ENCODE results near the gene DLG2. TPM values are rescaled to one million over a fixed set of nuclear protein-coding genes. Genes with fewer than 3 reads are reported as not detected.
"Not testable (repeated sequence)": the region's sequence is repeated elsewhere in the genome, so short reads cannot be mapped to it uniquely, and the experiment has no call there.

The DLG2 gene
- total RNA-seq, 1 experiment from 2014 or later = 2.7 TPM

DNA sequence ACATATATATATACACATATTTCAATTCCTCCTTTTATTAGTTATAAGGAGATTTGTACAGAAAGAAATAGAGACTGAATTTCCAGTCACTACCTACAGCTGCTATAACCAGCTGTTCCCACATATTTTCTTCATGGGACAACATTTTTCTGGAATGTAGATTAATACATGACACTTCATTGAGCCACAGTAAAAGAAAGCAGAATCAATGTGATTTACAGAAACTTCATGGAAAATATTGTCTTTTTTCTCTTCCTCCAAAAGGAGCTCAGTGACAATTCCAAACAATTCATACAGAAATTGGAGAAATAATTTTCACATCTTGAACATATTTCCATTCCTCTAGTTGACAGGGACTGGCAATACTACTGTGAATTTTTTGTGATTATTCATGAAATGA is 249.2 kb downstream of the DLG2 start:
- no peaks in the 10 kb centered on the region for H3K9me3 ChIP-seq (ENCODE audit: low read length)
- no peaks in the 10 kb centered on the region for H3K36me3 ChIP-seq (ENCODE audit: insufficient read depth, low read length)
- H3K4me3 ChIP-seq (ENCODE audit: low read length) = no peak overlapping the region
- H3K27ac ChIP-seq (ENCODE audit: low read length) = no peak overlapping the region
- no peak overlapping the region for H2AFZ ChIP-seq (ENCODE audit: low read length)
- H3K9ac ChIP-seq (ENCODE audit: low read length) = no peak overlapping the region
- no peaks in the 10 kb centered on the region for H3K9me2 ChIP-seq (replicated peaks; ENCODE audit: insufficient read depth, low read length)
- H3K79me2 ChIP-seq (ENCODE audit: low read length) = no peaks in the 10 kb centered on the region
- H3K27me3 ChIP-seq (ENCODE audit: low read length) = no peaks in the 10 kb centered on the region
- no peaks in the 10 kb centered on the region for H4K20me1 ChIP-seq (ENCODE audit: insufficient read depth, low read depth, low read length)
- no peak for DNase-seq
- H3K4me1 ChIP-seq (ENCODE audit: low read length) = no peaks in the 10 kb centered on the region
- H3K4me2 ChIP-seq (ENCODE audit: low read depth, low read length, poor library complexity, severe bottlenecking) = no peak overlapping the region

DNA sequence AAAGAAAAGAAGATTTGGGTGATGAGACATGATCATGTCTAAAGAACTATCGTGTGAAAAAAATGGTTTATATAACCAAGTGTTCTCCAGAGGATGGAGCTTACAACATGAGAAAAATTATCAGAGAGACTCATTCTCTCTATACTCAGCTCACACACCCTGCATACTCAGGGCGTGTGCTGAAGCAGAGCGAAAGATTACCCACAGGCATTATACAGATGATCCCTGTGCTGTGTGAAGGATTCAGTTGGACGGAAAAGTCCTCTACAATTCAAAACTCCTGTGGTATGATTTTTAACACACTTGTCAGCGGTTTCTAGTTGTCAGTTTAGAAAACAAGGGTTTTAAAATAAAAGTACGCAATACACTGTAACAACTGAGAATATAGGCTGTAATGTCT is 267.3 kb downstream of the DLG2 start:
- H3K27me3 ChIP-seq (ENCODE audit: low read length) = no peaks in the 10 kb centered on the region
- H3K4me1 ChIP-seq (ENCODE audit: low read length) = no peaks in the 10 kb centered on the region
- H3K9me3 ChIP-seq (ENCODE audit: low read length) = no peaks in the 10 kb centered on the region
- H4K20me1 ChIP-seq (ENCODE audit: insufficient read depth, low read depth, low read length) = no peaks in the 10 kb centered on the region
- DNase-seq = no peak
- H3K36me3 ChIP-seq (ENCODE audit: insufficient read depth, low read length) = no peaks in the 10 kb centered on the region
- no peak overlapping the region for H3K27ac ChIP-seq (ENCODE audit: low read length)
- no peak overlapping the region for H2AFZ ChIP-seq (ENCODE audit: low read length)
- no peaks in the 10 kb centered on the region for H3K79me2 ChIP-seq (ENCODE audit: low read length)
- no peak overlapping the region for H3K4me3 ChIP-seq (ENCODE audit: low read length)
- H3K4me2 ChIP-seq (ENCODE audit: low read depth, low read length, poor library complexity, severe bottlenecking) = no peak overlapping the region
- H3K9me2 ChIP-seq (replicated peaks; ENCODE audit: insufficient read depth, low read length) = no peaks in the 10 kb centered on the region
- H3K9ac ChIP-seq (ENCODE audit: low read length) = no peak overlapping the region

DNA sequence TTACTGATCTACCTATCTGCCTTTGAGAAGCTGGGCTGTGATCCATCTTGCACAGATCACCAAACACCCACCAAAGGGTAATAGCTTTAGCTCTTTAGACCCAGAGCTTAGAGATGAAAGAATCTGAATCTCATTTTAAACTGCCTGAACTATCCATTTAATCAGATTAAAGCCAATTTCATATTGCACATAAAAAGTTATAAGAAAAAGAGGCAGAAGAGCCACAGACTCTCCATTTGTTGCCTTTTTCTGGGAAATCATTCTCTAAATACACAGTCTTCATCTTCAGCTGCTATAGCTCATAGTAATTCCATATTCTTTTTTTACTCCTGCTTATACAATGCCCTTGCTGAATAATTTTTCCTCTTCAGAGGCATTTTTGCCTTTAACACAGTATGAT is 271.2 kb downstream of the DLG2 start:
- H3K27ac ChIP-seq (ENCODE audit: low read length) = no peak overlapping the region
- H3K9me2 ChIP-seq (replicated peaks; ENCODE audit: insufficient read depth, low read length) = no peaks in the 10 kb centered on the region
- no peaks in the 10 kb centered on the region for H3K9me3 ChIP-seq (ENCODE audit: low read length)
- H3K36me3 ChIP-seq (ENCODE audit: insufficient read depth, low read length) = no peaks in the 10 kb centered on the region
- H3K79me2 ChIP-seq (ENCODE audit: low read length) = no peaks in the 10 kb centered on the region
- H3K9ac ChIP-seq (ENCODE audit: low read length) = no peak overlapping the region
- no peak for DNase-seq
- no peak overlapping the region for H2AFZ ChIP-seq (ENCODE audit: low read length)
- no peak overlapping the region for H3K4me3 ChIP-seq (ENCODE audit: low read length)
- no peaks in the 10 kb centered on the region for H4K20me1 ChIP-seq (ENCODE audit: insufficient read depth, low read depth, low read length)
- no peaks in the 10 kb centered on the region for H3K27me3 ChIP-seq (ENCODE audit: low read length)
- H3K4me1 ChIP-seq (ENCODE audit: low read length) = no peaks in the 10 kb centered on the region
- H3K4me2 ChIP-seq (ENCODE audit: low read depth, low read length, poor library complexity, severe bottlenecking) = no peak overlapping the region

DNA sequence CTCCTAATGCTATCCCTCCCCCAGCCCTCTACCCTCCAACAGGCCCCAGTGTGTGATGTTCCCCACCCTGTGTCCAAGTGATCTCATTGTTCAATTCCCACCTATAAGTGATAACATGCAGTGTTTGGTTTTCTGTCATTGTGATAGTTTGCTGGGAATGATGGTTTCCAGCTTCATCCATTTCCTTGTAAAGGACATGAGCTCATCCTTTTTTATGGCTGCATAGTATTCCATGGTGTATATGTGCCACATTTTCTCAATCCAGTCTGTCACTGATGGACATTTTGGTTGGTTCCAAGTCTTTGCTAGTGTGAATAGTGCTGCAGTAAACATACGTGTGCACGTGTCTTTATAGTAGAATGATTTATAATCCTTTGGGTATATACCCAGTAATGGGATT is 277.6 kb downstream of the DLG2 start:
- not testable (repeated sequence) for H3K4me3 ChIP-seq (ENCODE audit: low read length); H3K36me3 ChIP-seq (ENCODE audit: insufficient read depth, low read length); H3K27me3 ChIP-seq (ENCODE audit: low read length); DNase-seq; H3K9me2 ChIP-seq (replicated peaks; ENCODE audit: insufficient read depth, low read length); H3K4me1 ChIP-seq (ENCODE audit: low read length); H2AFZ ChIP-seq (ENCODE audit: low read length); H3K27ac ChIP-seq (ENCODE audit: low read length); H3K9me3 ChIP-seq (ENCODE audit: low read length); H3K79me2 ChIP-seq (ENCODE audit: low read length); H3K9ac ChIP-seq (ENCODE audit: low read length); H4K20me1 ChIP-seq (ENCODE audit: insufficient read depth, low read depth, low read length); H3K4me2 ChIP-seq (ENCODE audit: low read depth, low read length, poor library complexity, severe bottlenecking)

DNA sequence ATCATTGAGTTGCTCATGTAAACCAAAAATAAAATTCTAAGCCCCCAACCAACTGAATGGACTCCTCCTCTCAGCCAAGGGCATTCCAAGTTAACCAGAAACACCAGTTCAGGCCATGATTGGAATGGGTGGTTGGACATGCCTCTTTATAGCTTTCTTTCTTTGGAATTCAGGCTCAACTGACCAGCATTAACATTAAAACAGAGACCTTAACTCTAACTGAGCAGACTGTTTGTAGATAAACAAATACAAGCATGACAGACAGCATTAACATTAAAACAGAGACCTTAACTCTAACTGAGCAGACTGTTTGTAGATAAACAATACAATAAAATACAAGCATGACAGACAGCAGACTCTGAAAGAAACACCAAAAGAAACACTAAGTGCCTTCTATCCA is 278.2 kb downstream of the DLG2 start:
- no peak overlapping the region for H3K4me3 ChIP-seq (ENCODE audit: low read length)
- H3K9ac ChIP-seq (ENCODE audit: low read length) = no peak overlapping the region
- H3K27ac ChIP-seq (ENCODE audit: low read length) = no peak overlapping the region
- H3K27me3 ChIP-seq (ENCODE audit: low read length) = peaks cover 3% of the 10 kb centered on the region; the same call in 1 of the 2 replicates
- no peaks in the 10 kb centered on the region for H3K79me2 ChIP-seq (ENCODE audit: low read length)
- H3K9me3 ChIP-seq (ENCODE audit: low read length) = no peaks in the 10 kb centered on the region
- H3K4me1 ChIP-seq (ENCODE audit: low read length) = no peaks in the 10 kb centered on the region
- no peak overlapping the region for H3K4me2 ChIP-seq (ENCODE audit: low read depth, low read length, poor library complexity, severe bottlenecking)
- no peak for DNase-seq
- H4K20me1 ChIP-seq (ENCODE audit: insufficient read depth, low read depth, low read length) = no peaks in the 10 kb centered on the region
- H2AFZ ChIP-seq (ENCODE audit: low read length) = no peak overlapping the region
- H3K9me2 ChIP-seq (replicated peaks; ENCODE audit: insufficient read depth, low read length) = peaks cover 4% of the 10 kb centered on the region; the same call in 1 of the 2 replicates
- H3K36me3 ChIP-seq (ENCODE audit: insufficient read depth, low read length) = no peaks in the 10 kb centered on the region

DNA sequence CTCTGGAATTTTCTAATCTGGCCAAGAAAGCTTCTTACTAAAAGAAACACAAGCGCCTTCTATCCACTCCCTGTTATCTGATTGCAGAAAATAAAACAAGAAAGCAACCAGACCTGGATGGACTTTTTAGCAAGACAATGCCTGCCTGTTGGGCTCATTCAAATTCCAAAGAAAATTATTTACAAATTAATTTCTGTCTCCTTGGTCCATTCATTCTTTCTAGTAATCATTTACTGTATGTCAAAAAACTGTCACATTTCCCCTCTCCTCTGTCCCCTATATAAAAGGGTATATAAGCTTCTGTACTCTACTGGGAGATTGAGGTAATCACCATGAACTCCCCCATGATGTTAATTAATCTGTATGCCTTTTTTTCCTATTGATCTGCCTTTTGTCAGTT is 279.9 kb downstream of the DLG2 start:
- Histone ChIP-seq H3K9ac (ENCODE audit: low read length) (no peak overlapping the region), H3K9me3 (ENCODE audit: low read length) (no peaks in the 10 kb centered on the region), H3K4me1 (ENCODE audit: low read length) (no peaks in the 10 kb centered on the region), H3K27ac (ENCODE audit: low read length) (no peak overlapping the region), H4K20me1 (ENCODE audit: insufficient read depth, low read depth, low read length) (no peaks in the 10 kb centered on the region), H3K79me2 (ENCODE audit: low read length) (no peaks in the 10 kb centered on the region), H2AFZ (ENCODE audit: low read length) (no peak overlapping the region), H3K4me2 (ENCODE audit: low read depth, low read length, poor library complexity, severe bottlenecking) (no peak overlapping the region), H3K9me2 (replicated peaks; ENCODE audit: insufficient read depth, low read length) (peaks cover 4% of the 10 kb centered on the region; the same call in 1 of the 2 replicates), H3K4me3 (ENCODE audit: low read length) (no peak overlapping the region), H3K27me3 (ENCODE audit: low read length) (peaks cover 3% of the 10 kb centered on the region; the same call in 1 of the 2 replicates), H3K36me3 (ENCODE audit: insufficient read depth, low read length) (no peaks in the 10 kb centered on the region)
- DNase-seq = no peak

DNA sequence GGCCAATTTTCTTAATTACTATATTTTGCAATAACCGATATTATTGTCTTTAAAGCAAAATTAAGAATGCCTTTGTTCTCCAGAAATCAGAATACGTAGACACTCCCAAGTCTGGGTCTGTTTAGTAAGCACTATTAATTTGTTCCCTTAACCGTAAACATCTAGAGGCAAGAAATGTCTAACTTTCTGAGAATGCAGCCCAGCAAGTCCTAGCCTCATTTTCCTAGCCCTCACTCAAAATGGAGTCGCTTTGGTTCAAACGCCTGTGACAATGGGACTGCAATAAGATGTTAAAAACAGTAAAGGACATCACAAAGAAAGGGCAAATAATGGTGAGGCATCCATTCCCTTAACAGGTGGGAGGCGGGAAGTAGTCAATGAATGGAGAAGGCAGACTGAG is 280.7 kb downstream of the DLG2 start:
- Histone ChIP-seq H3K4me3 (ENCODE audit: low read length) (no peak overlapping the region), H3K27me3 (ENCODE audit: low read length) (peaks cover 3% of the 10 kb centered on the region; the same call in 1 of the 2 replicates), H4K20me1 (ENCODE audit: insufficient read depth, low read depth, low read length) (no peaks in the 10 kb centered on the region), H3K4me1 (ENCODE audit: low read length) (no peaks in the 10 kb centered on the region), H3K9me3 (ENCODE audit: low read length) (no peaks in the 10 kb centered on the region), H3K27ac (ENCODE audit: low read length) (no peak overlapping the region), H3K36me3 (ENCODE audit: insufficient read depth, low read length) (no peaks in the 10 kb centered on the region), H3K4me2 (ENCODE audit: low read depth, low read length, poor library complexity, severe bottlenecking) (no peak overlapping the region), H3K79me2 (ENCODE audit: low read length) (no peaks in the 10 kb centered on the region), H2AFZ (ENCODE audit: low read length) (no peak overlapping the region), H3K9ac (ENCODE audit: low read length) (no peak overlapping the region), H3K9me2 (replicated peaks; ENCODE audit: insufficient read depth, low read length) (peaks cover 4% of the 10 kb centered on the region; the same call in 1 of the 2 replicates)
- DNase-seq = no peak

DNA sequence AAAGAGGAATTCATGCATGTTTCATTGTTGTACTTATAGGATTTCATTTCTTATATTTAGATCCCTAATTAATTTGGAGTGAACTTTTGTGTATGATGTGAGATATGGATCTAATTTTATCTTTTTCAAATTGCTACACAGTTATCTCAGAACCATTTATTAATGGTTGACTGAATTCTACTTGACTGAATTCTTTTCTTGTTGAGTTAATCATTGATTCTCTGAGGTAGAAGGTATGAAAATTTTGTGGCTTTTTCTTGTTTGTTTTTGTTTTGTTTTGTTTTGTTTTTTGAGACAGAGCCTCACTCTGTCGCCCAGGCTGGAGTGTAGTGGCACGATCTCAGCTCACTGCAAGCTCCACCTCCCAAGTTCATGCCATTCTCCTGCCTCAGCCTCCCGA is 286.3 kb downstream of the DLG2 start:
- H3K9me3 ChIP-seq (ENCODE audit: low read length); H3K27ac ChIP-seq (ENCODE audit: low read length); H3K4me1 ChIP-seq (ENCODE audit: low read length); H2AFZ ChIP-seq (ENCODE audit: low read length); H3K9me2 ChIP-seq (replicated peaks; ENCODE audit: insufficient read depth, low read length); H3K36me3 ChIP-seq (ENCODE audit: insufficient read depth, low read length); H4K20me1 ChIP-seq (ENCODE audit: insufficient read depth, low read depth, low read length); H3K27me3 ChIP-seq (ENCODE audit: low read length); H3K4me2 ChIP-seq (ENCODE audit: low read depth, low read length, poor library complexity, severe bottlenecking); H3K9ac ChIP-seq (ENCODE audit: low read length); H3K79me2 ChIP-seq (ENCODE audit: low read length); DNase-seq; H3K4me3 ChIP-seq (ENCODE audit: low read length): not testable (repeated sequence)

DNA sequence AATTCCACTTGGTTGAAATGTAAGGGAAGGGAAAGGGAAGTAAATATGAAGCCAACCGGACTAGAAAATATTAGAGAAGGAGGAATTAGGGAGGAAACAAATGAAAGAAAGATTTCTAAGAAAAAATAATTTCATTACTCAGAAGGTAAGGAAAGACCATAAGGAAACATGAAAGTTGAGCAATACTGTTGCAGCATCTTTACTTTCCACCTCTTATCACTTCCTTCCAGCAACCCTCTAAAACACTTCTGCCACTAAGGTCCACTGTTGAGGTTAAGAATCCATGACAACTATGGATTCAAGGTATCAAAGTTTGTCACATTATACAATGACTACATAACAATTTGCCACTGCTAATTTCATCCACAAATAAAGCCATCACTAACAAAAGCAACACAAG is 308.6 kb downstream of the DLG2 start:
- DNase-seq = no peak
- Histone ChIP-seq H2AFZ (ENCODE audit: low read length) (no peak overlapping the region), H3K9me2 (replicated peaks; ENCODE audit: insufficient read depth, low read length) (no peaks in the 10 kb centered on the region), H3K4me1 (ENCODE audit: low read length) (no peaks in the 10 kb centered on the region), H3K4me3 (ENCODE audit: low read length) (no peak overlapping the region), H3K36me3 (ENCODE audit: insufficient read depth, low read length) (no peaks in the 10 kb centered on the region), H3K27ac (ENCODE audit: low read length) (no peak overlapping the region), H3K9ac (ENCODE audit: low read length) (no peak overlapping the region), H3K9me3 (ENCODE audit: low read length) (no peaks in the 10 kb centered on the region), H3K4me2 (ENCODE audit: low read depth, low read length, poor library complexity, severe bottlenecking) (no peak overlapping the region), H3K79me2 (ENCODE audit: low read length) (no peaks in the 10 kb centered on the region), H4K20me1 (ENCODE audit: insufficient read depth, low read depth, low read length) (no peaks in the 10 kb centered on the region), H3K27me3 (ENCODE audit: low read length) (no peaks in the 10 kb centered on the region)

All from Karpas-422 (cell line).